Motor neuron (in vitro differentiated cells): Measurements from ENCODE around the gene SPACA9. TPM values are rescaled to one million over a fixed set of nuclear protein-coding genes. Genes with fewer than 3 reads are reported as not detected.

ENCODE experiments used
- ATAC-seq, 8 experiments: fragments of 200-7000 bp; cut with Tn5 transposase; replicated peaks in 6 of 8; 2 replicates each; pipeline ENCODE4 v1.8.0; 2021; ENCODE audit warnings: mild to moderate bottlenecking in 8 of 8, moderate library complexity in 8 of 8
- H3K27ac ChIP-seq, 2 donors: fragments of 250-450 bp; sonication (Bioruptor Pico); 2 replicates each; pipeline ENCODE4 v1.9.0; 2021; ENCODE audit warnings: antibody characterized with exemption in 2 of 2, mild to moderate bottlenecking in 2 of 2, moderate library complexity in 1 of 2
- H3K4me1 ChIP-seq, 2 donors: fragments of 250-450 bp; sonication (Bioruptor Pico); replicated peaks in 1 of 2; 2 replicates each; pipeline ENCODE4 v1.6.1; 2021; ENCODE audit warnings: antibody characterized with exemption in 2 of 2, mild to moderate bottlenecking in 2 of 2, moderate library complexity in 1 of 2
- H3K4me3 ChIP-seq, 5 donors: fragments of 250-450 bp; sonication (Bioruptor Pico); 2 replicates each; pipeline ENCODE4 v1.9.0; 2021; ENCODE audit warnings: antibody characterized with exemption in 5 of 5, mild to moderate bottlenecking in 5 of 5, moderate library complexity in 4 of 5
- WGBS, 10 experiments: fragments of 450-650 bp; shearing (Covaris generic); methylation state at CpG; one replicate each; pipeline ENCODE4 v1.0.0; 2022; 5-methylcytosine and 5-hydroxymethylcytosine counted together
- in situ Hi-C, 9 experiments: fragments of 400-800 bp; cut with MboI; loops; one replicate each; pipeline ENCODE4 v1.15.0; 2021; ENCODE audit warnings: low sequenced_read_pairs in 9 of 9, low pct_unique_long_range_greater_than_20kb in 2 of 9; ENCODE audit not compliant: unreplicated experiment in 9 of 9
- total RNA-seq, 8 experiments: library from RNA; unstranded; fragments of 300-600 nt; gene quantifications; 2 replicates each; pipeline versions ENCODE4 v1.2.3 to v1.2.4, GENCODE V29; 2022

SPACA9 gene
- total RNA-seq, 8 experiments from 2014 or later, result 5.0 to 18.7 (median 6.5) TPM

- ATAC-seq, result no peak
- no peak overlapping the region for H3K27ac ChIP-seq
- 33 to 100% (median 92%) methylated on average over 1 of the region's 1 CpG; no CpG with 5 or more reads in 4 of the 10 experiments for WGBS, 10 experiments
- no peak overlapping the region for H3K4me3 ChIP-seq
- peaks cover 7% of the 10 kb centered on the region in 2 donors for H3K4me1 ChIP-seq
- in situ Hi-C loops, result no loop called here
Observed at GRCh38 chr9:132939169-132939568, 60.5 kb downstream of the SPACA9 start.

Other genes with a start within 250 kb of the SPACA9 start
- gene DDX31, start 208.9 kb upstream of the SPACA9 start, total RNA-seq, result 10 to 100 TPM in 7 of 8 experiments, 1 to 10 TPM in 1; 9.1 to 40.2 (median 13.5) TPM
- 10 to 100 TPM; 10.0 to 27.3 (median 16.2) TPM for gene GTF3C4, start 208.4 kb upstream of the SPACA9 start, total RNA-seq
- 1 to 10 TPM in 3 of 8 experiments, under 1 TPM in 5; 0.64 to 6.6 (median 0.95) TPM for gene AK8, start 614 bp upstream of the SPACA9 start, total RNA-seq
- gene TSC1, start 65.7 kb downstream of the SPACA9 start, total RNA-seq, result 10 to 100 TPM; 22.0 to 58.6 (median 31.4) TPM
- gene GFI1B, start 99.8 kb downstream of the SPACA9 start, total RNA-seq, result under 1 TPM in 6 of 8 experiments, not detected in 2; 0.09 to 0.85 (median 0.13) TPM
- gene GTF3C5, start 152.1 kb downstream of the SPACA9 start, total RNA-seq, result 10 to 100 TPM; 35.8 to 77.3 (median 45.1) TPM
- 1 to 10 TPM in 3 of 8 experiments, under 1 TPM in 5; 0.38 to 1.6 (median 0.84) TPM for gene CEL, start 183.1 kb downstream of the SPACA9 start, total RNA-seq
- gene RALGDS, start 242.3 kb downstream of the SPACA9 start, total RNA-seq, result 10 to 100 TPM; 18.3 to 85.1 (median 52.9) TPM